GM12874 (cell line): ENCODE results near the gene CIAO2B.

Experiments used
- TF ChIP-seq, protein P1 (sequence below): IDR thresholded peaks from 2 replicates; pipeline ENCODE4 v1.5.1; 2011; ENCODE audit warnings: low read depth, mild to moderate bottlenecking, control low read depth, low read length, moderate library complexity; ENCODE audit not compliant: insufficient read depth

CIAO2B gene

DNA sequence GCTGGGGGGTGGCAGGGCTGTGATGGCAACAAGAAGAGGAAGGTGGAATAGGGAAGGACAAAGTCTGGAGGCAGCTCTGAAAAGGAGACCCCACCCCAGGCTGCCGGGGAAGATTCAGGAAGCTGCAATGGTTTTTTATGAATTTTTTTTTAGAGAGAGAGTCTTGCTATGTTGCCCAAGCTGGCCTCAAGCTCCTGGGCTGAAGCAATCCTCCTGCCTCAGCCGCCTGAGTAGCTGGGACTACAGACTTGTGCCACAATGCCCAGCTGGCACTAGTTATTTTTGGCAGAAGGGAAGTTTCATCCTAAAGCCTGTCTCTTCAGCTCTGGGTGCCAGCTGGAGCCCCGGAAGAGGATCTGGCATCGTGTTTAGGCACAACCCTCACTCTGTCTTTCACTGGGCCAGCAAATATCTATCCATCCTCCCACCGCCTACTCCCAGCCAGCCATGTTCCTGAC lies 25.5 kb upstream of the CIAO2B start:
- TF ChIP-seq, protein P1, sequence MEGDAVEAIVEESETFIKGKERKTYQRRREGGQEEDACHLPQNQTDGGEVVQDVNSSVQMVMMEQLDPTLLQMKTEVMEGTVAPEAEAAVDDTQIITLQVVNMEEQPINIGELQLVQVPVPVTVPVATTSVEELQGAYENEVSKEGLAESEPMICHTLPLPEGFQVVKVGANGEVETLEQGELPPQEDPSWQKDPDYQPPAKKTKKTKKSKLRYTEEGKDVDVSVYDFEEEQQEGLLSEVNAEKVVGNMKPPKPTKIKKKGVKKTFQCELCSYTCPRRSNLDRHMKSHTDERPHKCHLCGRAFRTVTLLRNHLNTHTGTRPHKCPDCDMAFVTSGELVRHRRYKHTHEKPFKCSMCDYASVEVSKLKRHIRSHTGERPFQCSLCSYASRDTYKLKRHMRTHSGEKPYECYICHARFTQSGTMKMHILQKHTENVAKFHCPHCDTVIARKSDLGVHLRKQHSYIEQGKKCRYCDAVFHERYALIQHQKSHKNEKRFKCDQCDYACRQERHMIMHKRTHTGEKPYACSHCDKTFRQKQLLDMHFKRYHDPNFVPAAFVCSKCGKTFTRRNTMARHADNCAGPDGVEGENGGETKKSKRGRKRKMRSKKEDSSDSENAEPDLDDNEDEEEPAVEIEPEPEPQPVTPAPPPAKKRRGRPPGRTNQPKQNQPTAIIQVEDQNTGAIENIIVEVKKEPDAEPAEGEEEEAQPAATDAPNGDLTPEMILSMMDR = no peak

DNA sequence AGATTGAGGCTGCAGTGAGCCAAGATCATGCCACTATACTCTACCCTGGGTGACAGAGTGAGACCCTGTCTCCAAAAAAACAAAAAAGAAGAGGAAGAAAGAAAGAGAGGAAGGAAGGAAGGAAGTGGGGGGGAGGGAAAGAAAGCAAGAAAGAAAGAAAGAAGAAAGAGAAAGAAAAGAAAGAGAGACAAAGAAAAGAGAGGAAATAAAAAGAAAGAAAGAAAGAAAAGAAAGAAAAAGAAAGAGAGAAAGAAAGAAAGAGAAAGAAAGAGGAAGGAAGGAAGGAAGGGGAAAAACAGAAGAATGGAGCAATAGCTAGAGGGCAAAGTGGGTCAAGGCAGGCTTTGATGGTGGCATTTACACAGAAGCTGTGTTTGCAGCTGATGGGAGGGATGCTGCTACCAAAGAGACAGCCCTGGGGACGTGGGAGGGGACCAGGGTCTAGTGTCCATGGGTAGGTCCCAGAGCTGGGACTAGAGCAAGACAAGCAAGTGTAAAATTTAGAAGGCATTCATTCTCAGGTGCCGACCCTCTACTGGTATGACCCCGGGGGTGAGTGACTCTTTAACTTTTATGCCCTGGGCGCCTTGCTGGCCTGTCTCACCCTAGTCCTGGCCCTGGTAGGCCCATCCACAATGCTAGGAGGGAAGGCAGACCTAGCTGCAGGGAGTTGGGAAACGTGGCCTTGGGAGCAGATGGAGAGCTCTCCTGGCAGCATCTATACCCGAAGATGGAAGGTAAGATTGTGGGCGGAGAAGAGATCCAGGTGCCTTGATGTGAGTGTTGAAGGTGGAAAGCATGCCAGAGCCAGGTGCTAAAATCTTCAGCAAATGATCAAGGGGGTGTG lies 24.9 kb upstream of the CIAO2B start:
- TF ChIP-seq, protein P1 = no peak

DNA sequence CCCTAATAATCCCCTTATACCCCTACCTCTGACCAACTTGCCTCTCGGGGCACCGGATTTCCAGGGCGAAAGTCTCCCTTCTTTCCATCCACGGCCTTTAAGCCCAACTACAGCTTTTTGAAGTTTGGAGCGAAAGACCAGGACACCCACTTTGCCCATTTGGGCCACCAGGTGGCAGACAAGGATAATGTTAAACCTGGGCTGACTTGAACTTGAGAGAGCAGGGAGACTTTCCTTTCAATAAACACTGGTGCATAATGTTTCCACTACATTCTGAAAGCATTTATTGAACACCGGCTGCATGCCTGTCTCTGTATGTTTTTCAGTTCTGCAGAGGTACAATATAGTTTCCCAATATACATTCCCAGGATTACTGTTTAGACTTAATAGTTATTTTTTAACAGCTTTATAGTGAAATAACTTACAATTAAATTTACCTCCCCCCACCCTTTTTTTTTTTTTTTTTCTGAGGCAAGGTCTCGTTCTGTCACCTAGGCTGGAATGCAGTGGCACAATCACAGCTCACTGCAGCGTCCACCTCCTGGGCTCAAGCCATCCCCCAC lies 20.0 kb upstream of the CIAO2B start:
- TF ChIP-seq, protein P1 = peak; percentile 75

DNA sequence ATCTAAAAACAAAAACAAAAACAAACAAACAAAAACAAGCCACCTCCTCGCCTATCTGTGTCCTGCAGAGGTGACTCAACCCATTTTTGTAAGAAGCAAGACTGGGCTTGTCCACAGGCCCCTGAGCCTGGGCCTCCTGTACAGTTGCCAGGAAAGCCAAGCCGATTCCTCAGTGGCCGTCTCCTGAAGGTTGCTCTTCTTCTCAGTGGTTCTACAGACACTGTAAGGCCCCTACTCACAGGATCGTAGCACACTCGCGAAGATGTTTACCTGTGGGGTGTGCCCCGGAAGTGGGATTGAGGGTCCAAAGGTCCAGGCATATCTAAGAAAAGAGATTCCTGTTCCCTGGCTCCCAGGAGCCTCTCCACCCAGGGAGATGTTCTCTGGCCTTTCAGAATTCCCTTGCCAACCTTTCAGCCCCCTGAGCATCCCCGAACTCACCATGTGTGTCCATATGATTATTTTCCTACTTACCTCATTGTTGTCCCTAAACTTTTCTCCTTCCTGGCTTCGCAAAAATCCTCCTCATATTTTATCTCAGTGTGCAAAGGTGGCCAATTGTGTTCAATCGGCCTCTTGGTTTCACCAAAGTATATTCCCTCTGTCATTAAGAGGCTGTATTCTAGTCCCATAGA lies 19.4 kb upstream of the CIAO2B start:
- TF ChIP-seq, protein P1 = no peak

DNA sequence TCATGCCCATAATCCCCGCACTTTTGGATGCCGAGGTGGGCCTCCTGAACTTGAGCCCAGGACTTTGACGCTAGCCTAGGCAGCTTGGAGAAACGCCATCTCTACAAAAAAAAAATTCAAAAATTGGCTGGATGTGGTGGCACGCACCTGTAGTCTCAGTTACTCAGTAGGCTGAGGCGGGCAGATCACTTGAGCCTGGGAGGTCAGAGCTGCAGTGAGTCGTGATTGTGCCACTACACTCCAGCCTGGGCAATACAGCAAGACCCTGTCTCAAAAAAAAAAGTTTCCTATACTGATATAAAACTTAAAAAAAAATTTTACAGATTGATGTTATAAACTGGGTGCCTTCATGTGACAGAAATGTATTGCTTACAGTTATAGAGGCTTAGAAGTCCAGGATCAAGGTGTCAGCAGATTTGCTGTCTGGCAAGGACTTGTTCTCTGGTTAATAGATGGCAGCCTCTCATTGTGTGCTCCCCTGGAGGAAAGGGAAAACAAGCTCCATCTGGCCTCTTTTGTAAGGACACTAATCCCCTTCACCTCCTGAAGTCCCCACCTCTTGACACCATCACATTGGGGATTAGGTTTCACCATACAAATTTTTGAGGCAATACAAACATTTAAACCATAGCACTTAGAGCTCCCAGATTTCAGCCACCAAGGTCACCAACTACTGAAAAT lies 18.4 kb upstream of the CIAO2B start:
- TF ChIP-seq, protein P1 = no peak

DNA sequence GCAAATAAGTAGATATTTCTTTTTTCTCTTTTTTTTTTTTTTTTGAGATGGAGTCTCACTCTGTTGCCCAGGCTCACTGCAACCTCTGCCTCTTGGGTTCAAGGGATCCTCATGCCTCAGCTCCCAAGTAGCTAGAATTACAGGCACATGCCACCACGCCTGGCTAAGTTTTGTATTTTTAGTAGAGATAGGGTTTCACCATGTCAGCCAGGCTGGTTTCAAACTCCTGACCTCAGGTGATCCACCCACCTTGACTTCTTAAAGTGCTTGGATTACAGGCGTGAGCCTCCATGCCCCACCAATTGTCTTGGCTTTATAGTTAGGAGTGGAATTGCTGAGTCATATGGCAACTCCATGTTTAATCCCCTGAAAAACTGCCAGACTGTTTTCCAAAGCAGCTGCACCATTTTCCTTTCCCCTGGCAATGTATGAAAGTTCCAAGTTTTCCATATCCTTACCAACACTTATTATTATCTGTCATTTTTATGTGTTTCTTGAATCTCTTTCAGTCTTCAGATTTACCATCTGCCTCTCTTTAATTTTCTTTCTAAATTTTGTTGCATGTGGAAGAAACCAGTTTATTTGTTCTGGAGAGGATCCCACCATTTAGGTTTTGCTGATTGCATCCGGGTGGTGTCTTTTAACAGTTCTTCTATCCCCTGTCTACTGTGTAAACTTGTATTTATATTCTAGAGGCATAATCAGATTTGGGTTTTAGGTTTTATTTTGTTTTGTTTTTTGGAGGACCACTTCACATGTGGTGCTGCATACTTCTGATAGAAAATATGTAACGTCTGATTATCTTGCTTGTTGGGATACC lies 17.0 kb upstream of the CIAO2B start:
- TF ChIP-seq, protein P1 = no peak
